Measurements from ENCODE around the gene CMBL. TPM values are rescaled to one million over a fixed set of nuclear protein-coding genes. Genes with fewer than 3 reads are reported as not detected.

CMBL gene
- total RNA-seq, 2 experiments from 2014 or later = 0.36 TPM; not detected in 1

GRCh38 chr5:10262121-10262774 lies 45.5 kb downstream of the CMBL start:
- Mint-ChIP-seq H3K4me1 (ENCODE audit: low read depth) (no peaks in the 10 kb centered on the region), H3K9me3 (no peaks in the 10 kb centered on the region), H3K27ac (no peak overlapping the region), H3K27me3 (no peaks in the 10 kb centered on the region), H3K36me3 (ENCODE audit: low read depth) (peaks cover 88% of the 10 kb centered on the region), H3K4me3 (no peak overlapping the region)
- intact Hi-C loops (cut with DNase I, micrococcal nuclease) = no loop called here
- TF ChIP-seq CTCF (IDR thresholded peaks at IDR 0.05) = no peak
- Histone ChIP-seq H3K27me3 (ENCODE audit: control insufficient read depth in 1 of 2, insufficient read depth in 2 of 2, low read length in 2 of 2) (no peaks in the 10 kb centered on the region), H3K27ac (ENCODE audit: low read depth in 1 of 2, low read length in 2 of 2) (no peak overlapping the region), H3K36me3 (ENCODE audit: insufficient read depth, low read length) (peaks cover 84% of the 10 kb centered on the region), H3K4me1 (ENCODE audit: insufficient read depth, low read length) (peaks cover 5% of the 10 kb centered on the region), H3K4me3 (ENCODE audit: low read length) (no peak overlapping the region), H3K9me3 (ENCODE audit: control insufficient read depth in 1 of 2, insufficient read depth in 1 of 2, low read length in 2 of 2) (no peaks in the 10 kb centered on the region)
- ChIA-PET POLR2A (interaction anchor here (1.5 kb wide), 1 partner anchor 12 kb away, joined by 4 read pairs; the partner anchor contains the start of genes ATPSCKMT and CCT5), CTCF (interaction anchor here (1.1 kb wide), 1 partner anchor 22 kb away, joined by 3 read pairs; no protein-coding TSS in a partner anchor)
- ATAC-seq (ENCODE audit: poor library complexity) (no peak), DNase-seq (no peak)

- Histone ChIP-seq H3K4me1 (ENCODE audit: insufficient read depth, low read length) (peaks cover 5% of the 10 kb centered on the region), H3K27ac (ENCODE audit: low read depth in 1 of 2, low read length in 2 of 2) (no peak overlapping the region), H3K27me3 (ENCODE audit: control insufficient read depth in 1 of 2, insufficient read depth in 2 of 2, low read length in 2 of 2) (no peaks in the 10 kb centered on the region), H3K4me3 (ENCODE audit: low read length) (no peak overlapping the region), H3K9me3 (ENCODE audit: control insufficient read depth in 1 of 2, insufficient read depth in 1 of 2, low read length in 2 of 2) (no peaks in the 10 kb centered on the region), H3K36me3 (ENCODE audit: insufficient read depth, low read length) (peaks cover 96% of the 10 kb centered on the region)
- no peak overlapping the region for H3K4me3 Mint-ChIP-seq
- CTCF ChIA-PET = no interaction called here
- no peak for DNase-seq
- H3K4me1 Mint-ChIP-seq (ENCODE audit: low read depth) = peaks cover under 1% of the 10 kb centered on the region
- no peak for ATAC-seq (ENCODE audit: poor library complexity)
- no peak for TF ChIP-seq CTCF (IDR thresholded peaks at IDR 0.05)
- no peaks in the 10 kb centered on the region for H3K9me3 Mint-ChIP-seq
- no peak overlapping the region for H3K27ac Mint-ChIP-seq
- no peaks in the 10 kb centered on the region for H3K27me3 Mint-ChIP-seq
- POLR2A ChIA-PET = no interaction called here
- H3K36me3 Mint-ChIP-seq (ENCODE audit: low read depth) = peaks cover 98% of the 10 kb centered on the region
- intact Hi-C loops (cut with DNase I, micrococcal nuclease) = no loop called here
These were observed 46.6 kb downstream of the CMBL start for GRCh38 chr5:10261065-10261464.

- DNase-seq (no peak), ATAC-seq (ENCODE audit: poor library complexity) (no peak)
- peaks cover 98% of the 10 kb centered on the region for H3K36me3 ChIP-seq (ENCODE audit: insufficient read depth, low read length)
- H3K27ac Mint-ChIP-seq = peak overlapping the region; percentile 33
- no peaks in the 10 kb centered on the region for H3K27me3 ChIP-seq (ENCODE audit: control insufficient read depth in 1 of 2, insufficient read depth in 2 of 2, low read length in 2 of 2)
- no peak for TF ChIP-seq CTCF (IDR thresholded peaks at IDR 0.05)
- H3K4me1 Mint-ChIP-seq (ENCODE audit: low read depth) = peaks cover 11% of the 10 kb centered on the region
- no peak overlapping the region for H3K4me3 Mint-ChIP-seq
- no peak overlapping the region for H3K4me3 ChIP-seq (ENCODE audit: low read length)
- no peaks in the 10 kb centered on the region for H3K27me3 Mint-ChIP-seq
- peaks cover 98% of the 10 kb centered on the region for H3K36me3 Mint-ChIP-seq (ENCODE audit: low read depth)
- H3K9me3 Mint-ChIP-seq = no peaks in the 10 kb centered on the region
- POLR2A ChIA-PET = no interaction called here
- no peak overlapping the region for H3K27ac ChIP-seq (ENCODE audit: low read depth in 1 of 2, low read length in 2 of 2)
- intact Hi-C loops (cut with DNase I, micrococcal nuclease) = no loop called here
- no peaks in the 10 kb centered on the region for H3K9me3 ChIP-seq (ENCODE audit: control insufficient read depth in 1 of 2, insufficient read depth in 1 of 2, low read length in 2 of 2)
- H3K4me1 ChIP-seq (ENCODE audit: insufficient read depth, low read length) = peaks cover 5% of the 10 kb centered on the region
- CTCF ChIA-PET = no interaction called here
These were observed 47.8 kb downstream of the CMBL start for GRCh38 chr5:10259899-10260298.

All from CD4-positive, alpha-beta T cell (primary cell).